HG03457 (cell line): ENCODE measurements around the gene INPP5A.

Source experiments
- ATAC-seq: cut with Tn5 transposase; IDR thresholded peaks from one replicate; pipeline ENCODE4 v1.9.1; 2021; ENCODE audit warnings: moderate number of reproducible peaks; ENCODE audit not compliant: unreplicated experiment

The INPP5A gene

DNA sequence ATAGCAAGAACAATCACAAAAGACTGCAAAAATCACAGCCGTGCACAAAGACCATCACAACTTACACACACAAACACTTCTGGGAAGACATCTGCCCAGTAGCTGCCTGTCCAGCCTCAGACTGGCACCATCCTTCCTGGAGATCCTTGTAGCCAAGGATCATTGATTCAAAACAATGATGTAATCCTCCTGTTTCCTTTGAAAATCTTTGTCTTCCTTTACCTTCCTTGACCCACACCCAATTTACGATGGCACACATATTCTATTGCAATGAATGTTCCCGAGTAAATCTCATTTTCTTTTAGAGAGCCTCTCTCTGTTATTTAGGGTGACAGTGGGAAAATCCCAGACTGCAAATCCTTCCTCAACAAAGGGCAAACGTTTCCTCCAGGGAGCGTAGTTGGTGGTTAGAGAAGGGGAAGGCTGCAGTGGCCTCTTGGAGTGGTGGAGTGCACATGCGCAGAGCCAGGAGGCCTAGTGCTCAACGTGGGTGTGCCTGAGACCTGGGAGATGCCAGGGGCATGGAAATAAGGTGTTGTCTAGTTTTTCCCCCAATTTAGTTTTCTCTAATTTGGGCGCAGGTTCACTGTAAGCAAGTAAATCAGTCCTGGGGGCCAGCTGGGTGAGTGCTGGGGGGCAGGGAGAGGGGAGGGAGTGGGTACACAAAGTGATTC is 3.1 kb upstream of the INPP5A start:
- no peak for ATAC-seq

DNA sequence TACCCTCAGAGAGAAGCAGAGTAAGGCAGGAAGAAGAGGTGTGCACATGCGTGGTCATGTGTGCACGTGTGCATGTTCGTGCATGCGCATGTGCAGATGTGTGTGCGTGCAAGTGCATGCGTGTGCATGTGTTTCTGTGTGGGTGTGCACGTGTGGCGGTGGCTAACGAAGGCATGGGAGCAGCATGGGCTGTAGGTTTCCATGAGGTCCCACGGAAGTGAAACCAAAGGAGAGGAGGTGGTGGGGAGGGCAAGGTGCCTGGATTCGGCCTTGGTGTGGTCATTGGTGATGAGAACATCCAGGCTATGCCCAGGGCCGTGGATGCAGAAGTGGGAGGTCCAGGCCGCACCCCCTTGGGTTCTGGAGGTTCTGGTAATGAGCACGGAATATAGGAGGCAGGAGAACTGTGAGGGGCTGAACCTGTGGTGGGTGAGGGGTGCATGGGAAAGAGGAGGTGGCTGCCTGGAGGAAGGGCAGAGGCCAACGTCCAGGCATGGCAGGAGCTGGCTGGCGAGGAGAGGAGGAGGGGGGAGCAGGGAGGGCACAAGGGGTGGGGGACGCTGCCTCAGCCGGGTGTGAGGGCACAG is 2.4 kb upstream of the INPP5A start:
- ATAC-seq = no peak

DNA sequence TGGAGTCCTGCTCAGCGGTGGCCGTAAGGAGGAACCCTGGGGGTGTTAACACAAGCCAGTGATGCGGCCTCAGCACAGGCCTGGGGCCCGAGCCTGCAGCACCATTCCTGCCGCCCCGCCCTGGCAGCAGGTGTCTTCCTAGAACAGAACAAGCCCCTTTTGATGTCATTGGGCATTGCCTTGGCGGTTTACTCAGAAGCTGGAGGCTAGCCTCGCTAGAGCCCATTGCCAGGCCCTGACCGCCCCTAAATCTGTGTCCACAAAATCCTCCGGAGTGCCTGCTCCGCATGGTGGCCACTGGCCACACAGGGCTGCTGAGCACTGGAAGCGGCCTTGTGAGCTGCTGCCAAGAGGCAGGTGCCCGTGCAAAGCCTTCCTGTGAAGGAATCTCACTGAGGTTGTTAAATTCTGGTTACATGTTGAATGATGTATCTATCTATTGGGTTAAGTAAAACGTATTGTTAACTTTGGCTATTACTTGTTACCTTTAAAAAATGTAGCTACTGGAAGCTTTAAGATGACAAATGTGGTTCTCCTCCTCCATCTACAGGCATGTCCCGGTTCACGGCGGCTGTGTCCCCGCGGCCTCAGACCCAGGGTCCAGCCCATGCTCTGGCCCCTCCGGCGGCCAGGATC is 1.2 kb upstream of the INPP5A start:
- peak; percentile 3 for ATAC-seq

DNA sequence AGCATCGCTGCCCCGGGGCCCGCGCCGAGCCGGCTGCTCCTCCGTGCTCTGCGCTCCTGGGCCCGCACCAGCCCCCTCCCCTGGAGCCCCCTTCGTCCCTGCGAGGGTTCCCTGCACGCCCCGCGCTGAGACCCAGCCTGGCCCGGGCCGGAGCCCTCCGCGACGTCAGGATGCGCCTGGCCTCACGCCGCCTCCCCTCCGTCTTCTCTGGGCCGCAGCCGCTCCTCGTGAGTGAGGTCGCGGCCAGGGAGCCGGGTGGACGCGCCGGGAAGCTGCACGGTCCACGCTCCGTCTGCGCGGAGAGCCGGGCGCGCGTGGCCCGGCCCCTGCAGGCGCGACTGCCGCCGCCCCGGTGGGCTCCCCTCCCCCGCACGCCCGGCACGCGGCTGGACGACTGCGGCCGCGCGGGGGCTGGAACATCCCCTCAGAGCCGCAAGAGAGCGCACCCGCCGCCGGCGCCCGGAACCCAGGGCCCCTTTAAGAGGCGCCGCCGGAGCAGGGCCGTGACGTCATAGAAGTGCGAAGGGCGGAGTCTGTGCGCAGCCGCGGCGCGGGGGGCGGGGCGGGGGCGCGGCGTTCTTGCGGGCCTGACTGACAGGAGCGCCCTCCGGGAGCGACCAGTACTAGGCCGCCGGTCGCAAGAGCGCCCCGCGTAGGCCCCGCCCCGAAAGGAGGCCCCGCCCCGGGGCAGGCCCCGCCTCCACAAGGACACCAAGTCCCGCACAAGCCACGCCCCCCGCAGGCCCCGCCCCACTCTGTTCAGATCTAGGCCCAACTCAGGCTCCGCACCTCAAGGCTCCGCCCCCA is 507 bp upstream of the INPP5A start:
- ATAC-seq = peak; percentile 87

DNA sequence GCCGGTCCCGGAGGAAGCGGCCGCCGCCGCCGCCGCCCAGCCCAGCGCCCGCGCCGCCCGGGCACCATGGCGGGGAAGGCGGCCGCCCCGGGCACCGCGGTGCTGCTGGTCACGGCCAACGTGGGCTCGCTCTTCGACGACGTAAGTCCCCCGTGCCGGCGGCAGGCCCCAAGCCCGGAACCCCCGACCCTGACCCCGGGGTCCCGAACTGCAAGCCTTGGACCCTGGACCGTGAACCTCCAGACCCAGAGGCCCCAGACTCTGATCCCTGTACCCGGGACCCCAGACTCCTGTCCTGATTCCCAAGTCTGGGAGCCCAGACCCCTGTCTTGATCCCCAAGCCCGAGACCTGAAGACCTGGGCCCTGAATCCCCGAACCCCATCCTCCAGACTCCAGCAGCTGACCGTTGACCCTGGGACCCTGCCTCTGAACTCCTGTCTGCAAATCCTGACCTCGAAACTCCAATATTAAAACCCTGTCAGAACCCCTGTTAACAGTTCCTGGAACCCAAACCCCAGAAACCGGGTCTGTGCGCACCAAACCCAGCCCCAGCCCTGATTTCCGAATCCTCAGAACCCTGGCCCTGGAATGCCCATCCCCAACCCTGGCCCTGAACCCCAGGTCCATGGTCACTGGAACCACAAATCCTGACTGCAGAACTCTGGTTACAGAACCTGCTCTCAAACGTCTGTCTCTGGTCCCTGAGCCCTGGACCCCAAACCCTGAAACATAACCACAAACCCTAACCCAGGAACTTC is 623 bp downstream of the INPP5A start:
- ATAC-seq = peak; percentile 3

DNA sequence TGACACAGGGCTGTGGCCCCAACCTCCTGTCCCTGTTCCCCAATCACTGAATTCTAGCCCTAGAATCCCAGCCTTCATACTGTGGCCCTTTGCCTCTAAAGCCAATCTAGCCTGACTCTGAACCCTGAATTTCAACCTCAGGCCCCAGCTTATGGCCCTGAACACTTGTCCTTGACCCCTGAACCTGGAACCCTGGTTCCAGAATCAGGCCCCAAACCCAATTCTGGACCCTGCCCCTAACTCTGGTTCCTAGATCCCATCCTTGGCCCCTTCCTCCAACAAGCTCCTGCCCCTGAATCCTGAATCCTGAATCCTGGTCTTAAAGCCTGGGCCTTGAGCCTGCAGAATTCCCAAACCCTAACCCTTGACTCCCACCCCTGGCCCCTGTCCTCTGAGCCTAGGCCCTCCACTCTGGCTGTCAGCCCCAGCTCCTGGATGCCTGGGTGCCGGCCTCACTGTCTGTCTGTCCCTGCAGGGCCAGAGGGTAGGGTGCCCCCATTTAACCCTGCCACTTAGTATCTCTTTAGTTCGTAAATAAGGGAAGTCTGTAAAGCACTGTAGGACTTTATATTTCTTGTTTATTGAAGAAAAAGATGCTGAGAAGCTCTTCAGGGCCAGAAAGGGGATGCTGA is 1.3 kb downstream of the INPP5A start:
- no peak for ATAC-seq

DNA sequence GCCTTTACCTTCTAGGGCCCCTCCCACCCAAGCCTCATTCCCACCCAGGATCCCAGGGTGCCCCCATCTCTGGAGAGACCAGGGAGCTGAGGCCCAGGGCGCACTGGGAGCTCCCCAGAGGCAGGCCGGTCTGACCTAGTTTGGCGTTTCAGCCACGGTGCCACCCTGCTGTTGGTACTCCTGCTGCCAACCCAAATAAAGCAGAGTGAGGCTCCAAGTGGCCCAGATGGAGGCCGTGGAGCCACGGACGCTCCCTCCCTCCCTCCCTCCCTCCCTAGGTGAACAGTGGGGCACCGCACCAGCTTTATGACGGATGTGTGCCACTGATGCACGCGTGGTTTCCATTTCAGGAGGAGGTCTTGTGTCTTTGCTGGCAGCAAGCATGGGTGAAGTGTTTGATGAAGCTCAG is 1.8 kb downstream of the INPP5A start:
- ATAC-seq = no peak

DNA sequence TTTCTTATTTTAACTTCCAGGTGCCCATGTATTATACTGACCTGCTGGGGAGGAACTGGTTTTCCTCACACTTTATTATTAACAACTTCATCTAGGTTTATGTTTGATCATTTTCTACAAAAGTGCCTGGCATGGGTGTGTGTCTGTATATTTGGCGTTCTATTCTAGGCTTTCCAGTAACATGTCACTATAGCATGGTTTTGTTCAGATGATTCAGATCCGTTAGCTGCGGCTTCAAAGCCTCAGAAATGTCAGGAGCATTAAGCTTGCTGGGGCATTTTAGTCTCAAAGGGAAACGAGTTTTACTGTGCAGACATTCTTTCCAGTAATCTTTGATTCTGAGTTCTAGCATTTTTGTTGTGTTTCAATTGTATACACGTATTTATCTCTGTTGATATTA is 2.3 kb downstream of the INPP5A start:
- ATAC-seq = no peak

DNA sequence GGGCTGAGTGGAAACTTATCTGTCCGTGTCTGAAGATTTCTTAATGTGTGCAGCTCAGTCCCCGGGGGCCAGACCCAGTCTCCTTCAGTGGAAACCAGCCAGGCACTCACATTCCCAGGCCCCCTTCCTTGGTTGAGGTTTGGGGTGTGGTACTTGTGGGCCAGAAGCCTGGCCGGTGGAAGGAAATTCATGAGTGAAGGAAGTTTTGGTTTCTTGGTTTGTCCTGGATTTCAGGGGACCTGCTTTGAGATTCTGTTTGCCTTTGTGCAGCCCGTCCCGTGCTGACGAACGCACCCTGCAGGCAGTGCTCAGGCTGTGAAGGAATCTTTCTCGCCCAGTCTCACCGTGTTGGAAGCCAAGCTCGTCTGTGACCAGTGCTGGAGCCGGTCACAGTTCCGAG is 2.9 kb downstream of the INPP5A start:
- ATAC-seq = no peak

DNA sequence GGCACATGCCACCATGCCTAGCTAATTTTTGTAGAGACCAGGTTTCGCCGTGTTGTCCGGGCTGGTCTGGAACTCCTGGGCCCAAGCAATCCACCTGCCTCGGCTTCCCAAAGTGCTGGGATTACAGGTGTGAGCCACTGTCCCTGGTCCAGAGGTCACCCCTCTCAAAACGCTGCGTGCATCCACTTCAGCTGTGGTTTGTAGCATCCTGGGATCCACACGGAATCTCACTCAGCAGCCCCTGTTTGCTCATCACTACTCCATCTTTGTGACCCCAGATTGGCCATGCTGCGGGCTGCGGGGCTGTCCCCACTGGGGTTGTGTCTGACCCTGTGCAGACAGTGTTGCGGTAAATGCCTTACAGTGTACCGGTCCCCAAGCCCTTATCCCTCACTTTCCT is 3.5 kb downstream of the INPP5A start:
- ATAC-seq = no peak

DNA sequence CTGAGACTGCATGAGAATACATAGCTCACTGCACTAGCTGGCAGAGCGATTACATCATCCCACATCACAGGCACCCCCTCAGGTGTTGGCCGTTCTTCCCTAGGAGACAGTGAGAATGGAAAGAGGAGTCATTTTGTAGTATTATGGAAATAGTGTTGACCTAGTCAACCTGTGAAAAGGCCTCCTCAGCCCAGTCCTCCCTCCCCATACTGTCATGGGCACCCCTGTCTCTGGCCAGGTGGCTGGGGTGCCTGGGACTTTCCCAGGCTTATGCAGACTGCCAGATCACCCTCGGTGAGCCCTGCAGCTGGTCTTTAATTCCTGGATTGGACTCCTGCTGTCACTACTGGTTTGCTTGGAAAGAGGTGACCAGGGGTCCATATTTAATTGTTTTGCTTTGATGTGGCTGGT is 4.0 kb downstream of the INPP5A start:
- ATAC-seq = no peak

DNA sequence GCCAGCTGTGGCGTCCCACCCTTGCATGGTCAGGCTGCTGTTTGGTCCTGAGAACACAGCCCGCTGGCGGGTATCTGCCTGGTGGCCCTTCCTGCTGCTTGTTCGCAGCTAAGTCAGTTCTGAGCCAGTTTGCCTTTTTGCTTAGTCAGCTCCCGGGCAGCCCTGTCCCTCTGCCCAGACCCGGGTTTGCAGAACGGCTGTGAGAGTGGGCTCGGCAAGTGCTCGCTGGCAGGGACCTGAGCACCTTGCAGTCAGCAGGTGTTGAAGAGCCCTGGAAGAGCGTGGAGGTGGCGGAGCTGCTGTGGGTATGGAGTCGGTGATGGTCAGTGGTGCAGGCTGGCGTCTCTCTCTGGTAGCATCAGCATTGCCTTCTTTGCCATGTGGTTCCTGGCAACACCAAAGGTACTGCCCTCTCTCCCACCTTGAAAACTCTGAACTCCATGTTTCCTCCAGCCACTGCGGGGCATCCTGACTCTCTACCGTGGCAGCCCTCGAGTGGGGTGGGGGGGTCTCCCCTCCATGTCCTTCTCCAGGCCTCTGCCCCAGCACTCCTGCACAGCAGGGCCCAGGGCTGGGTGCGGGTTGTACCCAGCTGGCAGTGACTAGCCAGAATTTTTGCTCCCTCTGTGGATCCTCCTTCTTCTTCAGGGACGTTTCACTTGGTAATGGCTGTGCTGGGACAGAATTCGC is 4.6 kb downstream of the INPP5A start:
- ATAC-seq = no peak

DNA sequence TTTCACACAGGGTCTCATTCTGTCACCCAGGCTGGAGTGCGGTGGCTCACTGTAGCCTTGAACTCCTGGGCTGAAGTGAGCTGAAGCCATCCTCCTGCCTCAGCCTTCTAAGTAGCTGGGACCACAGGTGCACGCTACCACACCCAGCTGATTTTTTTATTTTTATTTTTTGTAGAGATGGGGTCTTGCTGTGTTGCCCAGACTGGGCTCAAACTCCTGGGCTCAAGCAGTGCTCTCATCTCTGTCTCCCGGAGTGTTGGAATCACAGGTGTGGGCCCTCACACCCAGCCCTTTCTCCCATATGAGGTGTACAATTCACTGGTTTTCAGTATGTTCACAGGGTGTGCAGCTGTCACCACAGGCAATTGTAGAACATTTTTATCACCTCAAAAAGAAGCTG is 5.2 kb downstream of the INPP5A start:
- ATAC-seq = no peak

DNA sequence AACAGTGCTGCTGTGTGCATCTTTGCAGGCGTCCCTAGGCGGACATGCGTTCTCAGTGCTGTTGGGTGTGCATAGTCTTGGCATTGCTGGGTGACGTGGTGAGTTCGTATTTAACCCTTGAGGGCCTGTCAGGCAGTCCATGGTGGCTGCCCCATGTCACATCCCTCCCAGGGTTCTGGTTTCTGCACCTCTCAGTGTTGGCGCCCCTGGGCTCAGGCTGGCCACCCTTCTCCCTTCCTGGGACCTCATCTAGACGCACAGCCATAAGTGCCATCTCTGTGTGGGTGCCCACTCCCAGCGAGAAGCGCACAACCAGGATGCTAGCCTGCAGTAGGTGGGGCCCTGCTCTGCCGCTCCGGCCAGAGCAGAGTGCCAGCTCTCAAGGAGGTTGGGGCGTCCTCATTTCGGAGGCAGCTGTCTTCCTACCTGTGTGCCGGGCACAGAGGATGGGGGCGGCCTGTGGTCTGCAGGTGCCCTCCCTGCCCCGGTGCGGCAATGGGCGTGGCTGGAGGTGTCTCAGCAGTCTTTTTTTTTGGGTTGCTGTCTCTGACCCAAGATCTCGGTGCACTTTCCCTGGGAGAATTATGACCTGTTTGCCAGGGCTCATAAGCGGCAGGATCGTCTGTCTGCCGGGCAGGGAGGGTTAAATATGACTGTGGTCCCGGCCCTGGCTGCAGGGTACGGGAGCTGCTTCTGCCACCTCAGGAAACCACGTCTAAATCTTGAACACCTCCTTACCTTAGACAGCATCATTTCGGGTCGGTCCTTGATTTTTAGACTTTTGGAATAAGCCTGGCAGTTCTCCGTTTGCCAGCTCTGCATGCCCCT is 6.5 kb downstream of the INPP5A start:
- ATAC-seq = no peak

DNA sequence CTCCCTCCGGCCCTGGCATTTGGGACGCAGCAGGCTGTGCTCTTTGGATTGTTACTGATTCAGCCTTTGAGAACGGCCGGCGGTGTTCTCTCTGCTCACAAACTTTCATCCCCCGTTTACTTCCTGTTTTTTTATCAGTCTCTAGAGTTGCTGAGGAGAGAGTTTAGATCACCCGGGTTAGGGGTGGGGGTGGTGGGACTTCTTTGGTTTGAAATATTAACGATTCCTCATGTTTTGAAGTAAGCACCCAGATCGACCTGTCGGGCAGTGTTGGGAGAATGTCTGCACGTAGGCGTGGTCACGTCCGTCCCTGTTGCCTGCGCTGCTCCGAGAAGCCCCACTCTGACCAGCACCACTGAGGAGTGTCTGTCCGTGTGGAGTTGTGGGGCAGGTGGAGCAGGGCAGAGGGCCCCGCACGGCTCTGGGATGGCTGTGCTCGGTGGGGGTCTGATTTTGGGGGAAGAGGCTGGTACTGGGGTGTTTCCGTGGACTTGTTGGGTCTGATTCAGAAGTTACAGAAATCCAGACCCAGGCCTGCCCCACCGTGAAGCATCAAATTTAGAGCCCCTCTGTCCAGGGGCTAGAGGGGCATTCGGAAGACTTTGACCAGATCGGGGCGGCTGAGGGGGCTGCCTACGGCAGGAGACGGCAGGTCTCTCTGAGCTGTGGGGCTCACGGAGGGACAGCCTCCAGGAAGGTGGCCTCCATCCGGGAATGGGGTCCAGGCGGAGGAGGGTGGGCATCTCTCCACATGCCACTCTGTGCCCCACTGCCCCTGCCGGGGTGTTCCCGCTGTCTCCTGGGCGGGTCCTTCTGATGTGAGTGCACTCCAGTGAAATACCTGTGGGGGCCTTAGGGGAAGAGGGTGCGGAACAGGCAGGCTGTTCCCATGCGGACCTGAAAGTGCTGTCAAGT is 7.4 kb downstream of the INPP5A start:
- ATAC-seq = no peak

DNA sequence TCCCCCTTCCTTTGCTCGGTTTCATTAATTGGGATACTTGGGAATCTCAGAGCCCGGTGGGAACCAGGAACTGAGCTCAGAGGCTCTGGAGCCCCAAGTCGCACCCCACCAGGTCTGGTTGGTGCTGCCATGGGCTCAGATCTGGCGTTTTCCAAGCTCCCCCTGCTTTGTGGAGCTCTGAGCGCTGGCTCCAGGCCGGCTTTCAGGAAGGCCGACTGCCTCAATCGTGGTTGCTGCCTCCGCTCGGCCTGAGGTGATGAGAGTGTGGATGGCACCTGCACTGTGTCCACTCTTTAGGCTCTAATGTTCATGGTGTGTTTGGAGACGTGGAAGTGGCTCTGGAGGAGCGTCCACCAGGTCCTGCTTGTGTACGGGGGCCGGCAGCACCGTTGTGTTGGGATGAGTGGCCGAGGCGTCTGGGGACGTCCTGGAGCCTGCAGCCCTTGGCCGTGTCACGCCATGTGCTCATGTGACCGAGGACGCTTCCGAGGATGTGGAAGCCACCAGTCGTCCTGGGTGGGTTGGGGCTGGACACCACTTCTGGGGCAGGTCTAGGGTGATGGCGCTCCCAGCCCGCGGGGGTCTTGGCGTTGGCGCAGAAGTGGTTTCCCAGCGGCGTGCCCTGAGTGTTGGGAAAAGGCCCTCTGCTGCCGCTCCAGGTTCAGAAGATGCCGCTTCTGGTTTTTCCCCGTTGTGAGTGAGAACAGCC is 8.2 kb downstream of the INPP5A start:
- no peak for ATAC-seq
